ENCODE data around the gene FAM20C.
"Not testable (repeated sequence)": the region's sequence is repeated elsewhere in the genome, so short reads cannot be mapped to it uniquely, and the experiment has no call there.

The FAM20C gene

GRCh38 chr7:235576-236395, 43.4 kb downstream of the FAM20C start:
- peaks cover 40 to 78% (median 69%) of the 10 kb centered on the region in 11 experiments; a peak in 21 of 22 replicates for H4K20me1 ChIP-seq
- H3K4me2 ChIP-seq: no peak overlapping the region
- no peak overlapping the region for H3K27ac ChIP-seq
- H3K4me3 ChIP-seq: no peak overlapping the region
- H3K9ac ChIP-seq: no peak overlapping the region
- no peak for TF ChIP-seq Cebpa-rat (IDR thresholded peaks at IDR 0.05)
- H3K4me1 ChIP-seq: peaks cover 16 to 44% (median 41%) of the 10 kb centered on the region in 10 experiments
- H3K36me3 ChIP-seq: peaks cover 7 to 70% (median 31%) of the 10 kb centered on the region in 11 experiments
- H3K27me3 ChIP-seq: no peaks in the 10 kb centered on the region
- peaks cover 0 to 23% (median 10%) of the 10 kb centered on the region in 11 experiments; a peak in 13 of 22 replicates for H3K9me3 ChIP-seq (replicated peaks in 1 of 11)

- Histone ChIP-seq H3K4me1 (peaks cover 4 to 38% (median 36%) of the 10 kb centered on the region in 10 experiments; a peak in 19 of 20 replicates), H3K9ac (no peak overlapping the region), H3K27ac (no peak overlapping the region), H3K4me2 (no peak overlapping the region), H3K36me3 (peaks cover 7 to 70% (median 37%) of the 10 kb centered on the region in 11 experiments), H3K9me3 (replicated peaks in 1 of 11) (peaks cover 0 to 23% (median 10%) of the 10 kb centered on the region in 11 experiments; a peak in 13 of 22 replicates), H3K27me3 (no peaks in the 10 kb centered on the region), H4K20me1 (peaks cover 38 to 78% (median 69%) of the 10 kb centered on the region in 11 experiments; a peak in 21 of 22 replicates), H3K4me3 (no peak overlapping the region)
- no peak for TF ChIP-seq Cebpa-rat (IDR thresholded peaks at IDR 0.05)
Measured at GRCh38 chr7:236967-237366, 44.6 kb downstream of the FAM20C start.

- H3K27ac ChIP-seq: no peak overlapping the region
- H3K9ac ChIP-seq: no peak overlapping the region
Measured at GRCh38 chr7:237385-237784, 45.0 kb downstream of the FAM20C start.

GRCh38 chr7:240146-240676, 47.8 kb downstream of the FAM20C start:
- TF ChIP-seq Cebpa-rat (IDR thresholded peaks at IDR 0.05): no peak
- Histone ChIP-seq H3K9ac (no peak overlapping the region), H3K4me1 (peaks cover 0 to 14% (median 12%) of the 10 kb centered on the region in 10 experiments; a peak in 18 of 20 replicates), H3K36me3 (peaks cover 15 to 66% (median 43%) of the 10 kb centered on the region in 11 experiments), H3K4me2 (peak overlapping the region in 10 of 11 experiments; percentile 10 to 73 (median 60); a peak in 18 of 22 replicates), H3K4me3 (no peak overlapping the region), H3K9me3 (replicated peaks in 1 of 11) (peaks cover 0 to 22% (median 10%) of the 10 kb centered on the region in 11 experiments; a peak in 13 of 22 replicates), H3K27ac (no peak overlapping the region), H4K20me1 (peaks cover 26 to 73% (median 51%) of the 10 kb centered on the region in 11 experiments; a peak in 21 of 22 replicates), H3K27me3 (no peaks in the 10 kb centered on the region)

More at GRCh38 chr7:237385-237784, 45.0 kb downstream of the FAM20C start:
- H3K36me3 ChIP-seq: peaks cover 7 to 71% (median 39%) of the 10 kb centered on the region in 11 experiments
- H3K27me3 ChIP-seq: no peaks in the 10 kb centered on the region
- peaks cover 34 to 78% (median 66%) of the 10 kb centered on the region in 11 experiments; a peak in 21 of 22 replicates for H4K20me1 ChIP-seq
- no peak for TF ChIP-seq Cebpa-rat (IDR thresholded peaks at IDR 0.05)
- H3K4me1 ChIP-seq: peaks cover under 1 to 34% (median 32%) of the 10 kb centered on the region in 10 experiments; a peak in 18 of 20 replicates
- H3K4me3 ChIP-seq: no peak overlapping the region
- H3K9me3 ChIP-seq (replicated peaks in 1 of 11): peaks cover 0 to 23% (median 10%) of the 10 kb centered on the region in 11 experiments; a peak in 13 of 22 replicates
- H3K4me2 ChIP-seq: no peak overlapping the region

GRCh38 chr7:240887-241421, 48.6 kb downstream of the FAM20C start:
- H3K27ac ChIP-seq: 0 out of 22 replicates have a peak overlapping the region, but pooled peaks of 1 of the 11 experiments have one; percentile 13
- H3K4me2 ChIP-seq: peak overlapping the region in 9 of 11 experiments; percentile 39 to 73 (median 62); a peak in 18 of 22 replicates
- no peak overlapping the region for H3K9ac ChIP-seq
- H3K4me1 ChIP-seq: peaks cover 0 to 14% (median 12%) of the 10 kb centered on the region in 10 experiments; a peak in 18 of 20 replicates
- H3K36me3 ChIP-seq: peaks cover 15 to 66% (median 43%) of the 10 kb centered on the region in 11 experiments
- peaks cover 0 to 16% (median 10%) of the 10 kb centered on the region in 11 experiments; a peak in 13 of 22 replicates for H3K9me3 ChIP-seq (replicated peaks in 1 of 11)
- no peaks in the 10 kb centered on the region for H3K27me3 ChIP-seq
- H3K4me3 ChIP-seq: no peak overlapping the region
- peaks cover 26 to 73% (median 51%) of the 10 kb centered on the region in 11 experiments; a peak in 21 of 22 replicates for H4K20me1 ChIP-seq
- TF ChIP-seq Cebpa-rat (IDR thresholded peaks at IDR 0.05): no peak

- peaks cover 15 to 66% (median 43%) of the 10 kb centered on the region in 11 experiments for H3K36me3 ChIP-seq
- peaks cover 0 to 10% (median 6%) of the 10 kb centered on the region in 11 experiments; a peak in 10 of 22 replicates for H3K9me3 ChIP-seq (replicated peaks in 1 of 11)
- H3K4me1 ChIP-seq: peaks cover 0 to 14% (median 12%) of the 10 kb centered on the region in 10 experiments; a peak in 18 of 20 replicates
- no peak for TF ChIP-seq Cebpa-rat (IDR thresholded peaks at IDR 0.05)
- no peak overlapping the region for H3K27ac ChIP-seq
- no peak overlapping the region for H3K9ac ChIP-seq
- H3K27me3 ChIP-seq: no peaks in the 10 kb centered on the region
- H4K20me1 ChIP-seq: peaks cover 26 to 73% (median 56%) of the 10 kb centered on the region in 11 experiments; a peak in 21 of 22 replicates
- no peak overlapping the region for H3K4me3 ChIP-seq
- H3K4me2 ChIP-seq: peak overlapping the region in 1 of 11 experiments; percentile 66; a peak in 2 of 22 replicates
Measured at GRCh38 chr7:241513-241912, 49.1 kb downstream of the FAM20C start.

- H3K9me3 ChIP-seq (replicated peaks in 1 of 11); H3K4me3 ChIP-seq; H3K4me2 ChIP-seq; H3K9ac ChIP-seq; H3K27ac ChIP-seq; H3K27me3 ChIP-seq: not testable (repeated sequence)
- Histone ChIP-seq H3K36me3 (peaks cover 16 to 70% (median 49%) of the 10 kb centered on the region in 11 experiments; a peak in 20 of 22 replicates), H3K4me1 (peaks cover 0 to 14% (median 12%) of the 10 kb centered on the region in 10 experiments; a peak in 18 of 20 replicates), H4K20me1 (peaks cover 26 to 77% (median 56%) of the 10 kb centered on the region in 11 experiments; a peak in 21 of 22 replicates)
Measured at GRCh38 chr7:242826-243579, 50.6 kb downstream of the FAM20C start.

GRCh38 chr7:243580-243978, 51.2 kb downstream of the FAM20C start:
- H3K36me3 ChIP-seq: peaks cover 21 to 76% (median 55%) of the 10 kb centered on the region in 11 experiments

More at GRCh38 chr7:243580-243978, 51.2 kb downstream of the FAM20C start:
- H3K27ac ChIP-seq; H3K9me3 ChIP-seq (replicated peaks in 1 of 11); H3K9ac ChIP-seq; H3K4me2 ChIP-seq; H3K4me3 ChIP-seq; H3K27me3 ChIP-seq: not testable (repeated sequence)
- peaks cover 0 to 14% (median 12%) of the 10 kb centered on the region in 10 experiments; a peak in 18 of 20 replicates for H3K4me1 ChIP-seq
- H4K20me1 ChIP-seq: peaks cover 26 to 83% (median 56%) of the 10 kb centered on the region in 11 experiments; a peak in 21 of 22 replicates
